NCI-H1417 (cell line): ENCODE results near the gene HOXA10.

Source experiments
- DNase-seq, 3 experiments: peaks; one replicate each; lab custom pipeline; 2025; lab: John Stamatoyannopoulos, UW

The HOXA10 gene

DNA sequence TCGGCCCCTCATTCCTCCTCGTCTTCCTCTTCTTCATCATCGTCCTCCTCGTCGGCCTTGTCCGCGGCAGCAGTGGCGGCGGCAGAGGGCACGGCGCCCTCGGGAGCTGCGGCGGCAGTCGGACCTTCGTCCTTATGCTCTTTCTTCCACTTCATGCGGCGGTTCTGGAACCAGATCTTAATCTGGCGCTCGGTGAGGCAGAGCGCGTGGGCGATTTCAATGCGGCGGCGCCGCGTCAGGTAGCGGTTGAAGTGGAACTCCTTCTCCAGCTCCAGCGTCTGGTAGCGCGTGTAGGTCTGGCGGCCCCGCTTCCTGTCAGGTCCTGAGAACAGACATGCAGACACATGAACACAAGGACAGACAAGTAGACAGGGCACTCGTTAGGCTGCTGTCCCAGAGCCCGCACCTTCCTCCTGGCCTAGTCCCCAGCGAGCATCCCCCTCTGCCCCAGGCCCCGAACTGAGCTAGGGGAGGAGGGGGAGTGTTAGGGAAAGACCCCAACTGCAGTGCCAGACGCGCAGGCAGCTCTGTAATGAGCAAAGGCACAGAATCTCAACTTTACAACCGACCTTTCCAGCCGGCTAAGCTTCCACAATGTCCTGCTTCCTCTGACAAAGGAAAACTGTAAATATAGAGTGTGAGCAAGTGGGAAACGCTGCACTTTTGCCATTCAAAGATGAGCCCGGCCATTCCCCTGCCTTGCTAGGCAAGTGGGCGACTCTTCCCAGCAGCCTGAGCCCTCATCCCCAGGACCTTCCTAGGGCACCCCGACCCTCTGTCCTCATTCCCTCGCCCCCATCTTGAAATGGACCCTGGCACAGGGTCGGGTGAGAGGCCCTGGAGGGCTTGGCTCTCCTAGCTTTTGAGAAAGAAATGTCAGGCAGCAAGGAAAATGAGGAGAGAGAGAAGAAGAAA lies 19.0 kb downstream of the HOXA10 start:
- DNase-seq: no peak

DNA sequence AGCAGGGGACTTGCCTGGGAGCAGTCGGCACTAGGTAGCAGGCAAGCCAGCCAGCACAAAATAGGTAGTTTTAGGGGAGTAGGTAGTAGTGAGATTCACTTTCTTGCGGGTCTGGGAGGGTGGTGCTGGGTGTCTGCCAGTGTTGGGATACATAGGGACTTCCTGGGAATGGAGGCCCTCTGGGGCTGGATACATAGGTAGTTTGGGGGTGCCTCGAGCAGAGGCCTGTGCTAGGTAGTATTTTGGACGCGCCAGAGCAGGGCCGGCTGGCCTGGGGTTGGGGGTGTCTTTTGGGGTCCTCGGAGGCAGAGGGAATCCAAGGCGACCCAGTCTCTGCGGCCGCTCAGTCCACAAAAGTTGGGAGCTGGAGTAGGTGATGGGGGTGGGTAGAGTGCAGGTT lies 19.8 kb downstream of the HOXA10 start:
- DNase-seq: no peak

DNA sequence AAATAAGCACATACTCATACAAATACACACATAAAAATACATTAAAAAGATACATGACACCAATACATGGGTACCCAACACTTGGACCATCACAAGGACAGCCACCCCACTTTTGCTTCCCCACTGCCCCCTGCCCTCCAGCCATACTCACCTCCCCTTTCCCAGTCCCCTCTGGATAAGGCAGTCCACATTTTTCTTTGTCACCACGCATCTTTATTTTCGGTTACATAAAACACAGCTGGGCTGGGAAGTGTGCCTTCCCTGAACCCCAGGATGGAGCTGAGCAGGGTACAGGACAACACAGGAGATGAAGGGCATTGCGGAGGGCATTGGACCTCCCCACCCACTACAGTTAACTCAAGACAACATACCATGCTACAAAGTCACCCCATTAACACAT lies 20.6 kb downstream of the HOXA10 start:
- no peak for DNase-seq

DNA sequence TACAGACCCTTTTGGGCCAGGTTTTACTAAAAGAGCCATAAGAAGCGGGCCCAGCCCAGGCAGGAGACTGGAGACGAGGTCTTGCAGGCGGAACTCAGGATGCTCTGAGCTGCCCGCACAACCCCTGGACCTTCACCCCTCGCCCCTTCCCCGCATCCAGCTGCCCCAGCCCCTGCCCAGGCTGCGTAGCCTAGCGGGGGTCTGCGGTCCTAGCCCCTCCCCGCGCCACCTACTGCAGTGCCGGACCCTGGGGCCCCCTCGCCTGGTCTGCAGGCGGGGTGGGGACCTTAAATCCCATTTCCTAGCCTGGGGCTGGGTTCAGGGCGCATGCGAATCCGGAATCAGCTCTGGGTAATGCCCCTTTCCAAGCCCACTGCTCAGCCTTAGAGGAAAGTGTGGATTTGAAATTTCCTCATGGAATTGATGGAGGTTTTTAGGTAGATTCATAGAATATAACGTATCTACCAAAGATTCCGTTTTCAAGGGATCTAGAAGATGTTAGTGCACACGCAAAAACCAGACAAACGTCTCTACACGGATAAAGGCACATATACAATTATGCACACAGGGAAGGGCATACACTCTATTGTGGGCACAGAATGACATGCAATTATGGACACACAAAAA lies 21.2 kb downstream of the HOXA10 start:
- no peak for DNase-seq

DNA sequence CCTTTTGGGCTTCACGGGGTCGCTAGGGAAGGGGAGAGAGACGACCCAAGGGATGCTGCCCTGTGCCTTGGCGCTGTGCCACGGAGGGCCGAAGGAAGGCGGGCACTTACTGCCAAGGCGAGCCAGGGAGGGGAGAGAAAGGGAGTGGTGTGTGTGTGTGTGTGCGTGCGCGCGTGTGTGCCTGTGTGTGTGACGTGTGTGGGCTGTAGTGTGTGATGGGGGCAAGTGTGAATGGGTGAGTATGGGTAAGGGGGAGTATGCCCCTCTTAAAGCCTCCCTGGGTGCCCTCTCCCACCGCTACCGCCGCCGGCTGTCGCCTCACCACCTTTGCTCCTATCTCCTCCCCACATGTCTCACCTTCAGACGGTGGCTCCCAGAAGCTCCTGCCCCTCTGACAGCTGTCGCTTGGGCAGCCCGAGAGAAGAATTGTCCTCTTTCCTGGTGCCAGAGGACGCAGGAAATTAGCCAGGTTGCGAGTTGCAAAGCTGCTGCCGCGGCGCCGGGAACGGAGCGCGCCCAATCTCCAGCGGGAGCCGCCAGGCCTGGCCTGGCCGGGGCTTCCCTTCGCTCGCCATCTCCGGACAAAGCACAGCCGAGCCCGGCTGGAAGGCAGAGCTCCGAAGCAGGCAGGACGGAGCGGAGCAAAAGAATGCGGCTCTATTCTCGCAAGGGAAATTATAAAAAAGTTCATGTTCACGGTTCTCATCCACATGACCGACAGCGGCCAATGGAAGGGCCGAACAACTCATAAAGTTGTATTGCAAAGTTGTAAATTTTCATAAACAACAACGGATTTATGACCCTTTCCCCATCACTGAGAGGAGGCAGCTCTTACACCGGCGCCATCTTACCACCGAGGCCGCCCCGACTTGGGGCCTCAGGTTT lies 21.9 kb downstream of the HOXA10 start, which contains the start of gene HOXA3:
Gene HOXA3, minus strand, starts transcription at position 653 of the 885 bp plus-strand sequence. CDS start 41,943 bp downstream, outside the sequence.
- peak in 2 of 3 experiments; percentile 51 to 70 for DNase-seq

DNA sequence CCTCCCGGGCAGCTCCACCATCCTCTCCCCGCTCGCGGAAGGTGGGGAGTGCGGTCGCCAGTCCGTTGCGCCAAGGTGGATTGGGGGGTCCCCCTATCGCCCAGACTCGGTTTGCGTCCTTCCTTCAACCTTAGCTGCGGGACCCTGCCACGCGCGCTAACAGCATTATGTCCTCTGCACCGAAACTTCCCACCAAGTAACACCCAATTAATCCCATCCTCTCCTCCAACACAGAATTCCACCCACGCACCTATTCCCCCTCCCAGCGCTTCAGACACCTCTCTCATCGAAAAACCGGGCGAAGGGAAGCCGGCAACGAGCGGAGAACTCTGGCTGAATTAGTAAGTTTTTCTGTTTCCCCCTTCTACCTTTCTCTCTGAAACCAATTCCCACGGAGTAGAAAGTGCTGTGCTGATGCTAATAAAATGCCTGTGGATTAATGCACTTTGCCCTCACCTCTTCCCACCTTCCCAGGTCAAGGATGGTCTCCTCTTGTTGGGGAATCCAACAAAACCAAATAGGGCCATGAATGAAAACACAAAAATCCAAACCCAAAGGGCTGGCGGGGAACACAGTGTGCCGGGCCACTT lies 22.7 kb downstream of the HOXA10 start:
- DNase-seq: no peak

DNA sequence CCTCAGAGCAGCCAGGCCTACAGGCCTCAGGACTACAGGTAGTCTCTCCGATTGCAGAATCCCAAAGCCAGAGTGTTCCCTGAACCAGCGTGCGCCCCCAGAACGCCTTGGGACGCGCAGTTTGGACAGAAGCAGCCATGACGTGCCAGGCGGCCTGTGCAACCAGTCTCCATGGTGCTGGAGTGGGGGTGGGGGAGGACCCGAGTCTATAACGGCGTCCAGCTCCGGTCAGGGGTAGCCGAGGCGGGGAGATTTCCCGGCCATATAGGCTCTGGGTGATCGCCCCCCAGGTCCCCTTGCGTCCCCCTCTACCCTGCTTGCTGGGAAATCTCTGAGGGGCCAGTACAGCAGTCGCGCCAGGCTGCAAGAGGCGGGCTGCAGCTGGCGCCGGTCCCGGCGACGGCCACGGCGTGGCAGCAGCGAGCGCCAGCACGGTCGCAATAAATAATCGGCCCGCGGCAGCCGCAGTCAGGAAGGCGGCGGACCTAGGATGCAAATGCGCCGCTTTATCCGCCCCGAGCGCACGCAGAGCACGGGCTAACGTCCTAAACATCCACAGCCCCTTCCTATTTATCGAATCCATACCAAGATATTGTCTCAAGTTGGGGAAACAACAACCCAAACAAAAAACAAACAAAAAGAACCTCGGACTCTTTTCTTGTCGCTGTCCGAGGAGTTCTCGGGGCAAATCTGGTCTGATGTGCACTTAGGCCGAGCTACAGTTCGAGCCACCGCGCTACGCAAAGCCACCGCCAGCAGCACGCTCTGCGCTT lies 23.4 kb downstream of the HOXA10 start:
- DNase-seq: peak; percentile 90 to 96 (median 95)

DNA sequence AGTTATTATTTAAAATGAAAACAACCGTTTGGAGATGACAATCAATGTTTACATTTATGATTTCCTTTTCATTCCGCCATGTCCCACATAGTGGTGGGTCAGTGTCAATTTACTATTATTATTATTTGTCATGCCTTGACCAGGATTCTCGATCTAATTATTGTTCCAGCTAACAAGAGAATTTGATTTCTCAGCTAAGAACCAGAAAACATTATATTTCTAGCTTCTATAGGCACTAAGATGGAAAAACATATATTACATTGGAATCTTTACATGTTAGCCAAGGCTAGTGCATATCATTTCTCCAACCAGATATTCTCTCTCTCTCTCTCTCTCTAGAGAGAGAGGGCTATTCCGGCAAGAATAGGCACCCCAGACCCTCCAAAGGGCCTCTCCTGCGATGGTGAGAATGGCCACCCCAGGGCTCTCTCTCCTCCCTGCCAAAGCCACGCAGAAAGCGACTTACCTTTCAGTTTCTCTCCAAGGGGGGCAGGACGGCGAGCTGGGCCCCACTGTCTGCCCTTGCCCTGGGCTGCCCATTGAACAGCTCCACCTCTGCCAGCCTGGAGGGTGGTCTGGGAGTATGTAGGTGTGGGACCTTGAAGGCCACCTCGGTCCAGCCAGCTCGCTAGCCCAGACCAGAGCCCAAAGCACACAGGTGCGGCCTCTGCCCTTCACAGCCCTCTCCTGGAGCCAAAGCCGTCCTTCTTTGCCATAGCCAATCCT lies 24.1 kb downstream of the HOXA10 start:
- DNase-seq: peak; percentile 37 to 93 (median 50)

DNA sequence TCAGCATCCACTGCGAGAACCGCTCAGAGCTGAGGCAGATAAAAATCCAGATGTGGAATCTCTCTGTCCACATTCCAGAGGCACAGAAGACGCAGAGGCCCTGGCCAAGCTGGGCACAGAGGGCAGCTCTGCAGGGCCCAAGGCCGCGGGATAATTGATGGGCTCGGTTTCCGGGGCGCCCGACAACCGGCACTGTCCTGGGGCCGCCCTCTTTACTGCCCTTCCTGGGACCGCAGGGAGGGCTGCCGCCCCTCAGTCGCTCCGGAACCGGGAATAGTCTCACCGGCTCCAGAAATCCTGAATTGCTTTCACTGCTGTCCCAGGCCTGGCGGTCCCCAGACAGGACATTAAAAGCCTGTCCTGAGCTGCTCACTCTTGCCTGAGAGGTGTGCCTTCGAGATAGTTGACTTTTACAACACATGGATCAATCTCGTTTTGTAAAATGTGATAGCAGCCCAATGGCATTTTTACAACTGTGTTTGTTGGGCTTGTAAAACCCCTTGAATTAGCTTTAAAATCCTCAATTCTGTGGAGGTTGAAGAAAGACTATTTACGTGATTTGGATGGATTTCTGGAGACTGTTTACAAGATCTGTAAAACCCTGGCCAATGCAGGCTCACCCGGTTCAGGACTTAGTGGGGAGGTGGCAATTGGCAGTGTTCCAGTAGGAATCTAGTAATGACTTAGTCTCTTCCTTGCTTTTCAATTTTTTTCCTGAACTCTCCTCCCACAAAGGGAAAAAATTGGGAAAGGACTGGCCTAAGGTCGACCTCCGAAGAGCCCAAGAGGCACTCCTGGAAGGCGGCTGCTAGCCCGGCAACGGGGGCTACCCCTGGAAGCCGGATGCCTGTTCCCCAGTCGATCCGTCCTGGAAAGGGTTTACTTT lies 25.1 kb downstream of the HOXA10 start:
- peak; percentile 26 to 57 (median 49) for DNase-seq

DNA sequence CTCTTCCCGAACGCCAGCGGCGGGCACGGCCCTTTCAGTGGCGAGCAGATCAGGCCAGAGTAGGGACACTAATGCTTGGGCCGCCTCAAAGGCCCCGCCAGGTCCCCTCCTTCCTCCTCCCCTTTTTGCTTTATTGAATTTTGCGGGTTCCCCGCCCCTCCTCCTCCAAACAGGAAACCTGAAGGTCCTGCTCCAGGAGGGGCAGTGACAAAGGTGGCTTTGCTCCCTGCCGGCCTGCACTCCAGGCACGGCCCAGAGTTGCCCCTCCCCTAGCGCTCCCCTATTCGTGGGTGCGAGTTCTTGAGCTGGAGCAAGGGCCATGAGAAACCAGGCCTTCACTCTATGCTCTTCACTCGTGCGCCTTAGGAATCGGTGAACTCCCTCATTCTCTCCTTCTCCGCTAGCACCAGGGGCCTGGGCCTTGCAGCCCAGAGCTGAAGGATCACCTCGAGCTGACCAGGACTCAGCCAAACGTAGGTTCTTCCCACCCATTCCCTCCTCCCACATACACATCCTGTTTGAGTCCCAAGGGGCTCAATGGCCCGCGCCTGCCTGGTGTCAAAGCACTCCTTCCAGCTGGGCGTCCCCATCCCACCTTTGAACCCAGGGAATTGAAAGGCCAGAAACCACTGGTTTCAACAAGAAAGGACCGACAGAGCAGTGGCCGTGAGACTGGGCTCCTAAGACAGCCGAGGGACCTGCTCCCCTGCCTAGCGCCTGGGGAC lies 25.9 kb downstream of the HOXA10 start:
- peak; percentile 37 to 80 (median 69) for DNase-seq

DNA sequence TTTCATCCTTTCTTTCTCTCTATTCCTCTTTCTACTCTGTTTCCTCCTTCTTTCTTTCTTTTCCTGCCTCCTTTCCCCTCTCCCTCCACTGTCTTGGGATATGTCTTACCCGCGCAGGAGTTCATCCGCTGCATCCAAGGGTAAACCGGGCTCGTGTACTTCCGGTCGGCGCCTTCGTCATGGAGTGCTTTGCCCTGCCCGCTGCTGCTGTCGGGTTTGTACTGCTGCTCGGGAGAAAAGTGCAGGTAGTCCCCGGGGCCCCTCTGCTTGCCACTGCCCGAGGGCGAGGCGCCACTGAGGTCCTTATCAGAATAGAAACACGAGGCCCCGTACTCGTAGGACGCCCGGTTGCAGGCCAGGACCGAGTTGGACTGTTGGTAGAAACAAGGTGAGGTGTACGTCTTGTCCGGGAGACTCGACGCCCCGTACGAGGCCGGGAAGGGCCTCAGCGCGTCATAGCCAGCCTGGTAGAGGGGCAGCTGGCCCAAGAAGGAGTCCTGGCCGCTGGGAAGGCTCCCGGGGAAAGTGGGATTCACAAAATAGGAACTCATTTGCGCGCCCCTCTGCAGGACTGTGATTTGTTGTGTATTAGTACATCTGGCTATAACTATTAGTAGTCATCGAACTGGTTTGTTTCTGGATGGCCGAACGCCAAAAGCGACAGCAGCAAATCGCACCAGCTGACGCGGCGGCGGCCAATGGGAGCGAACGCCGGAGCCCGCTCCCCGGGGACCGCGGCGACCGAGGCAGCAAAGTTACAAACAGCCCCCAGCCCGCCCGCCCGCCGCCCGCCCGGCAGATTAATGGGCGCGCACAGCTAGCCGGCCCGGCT lies 26.7 kb downstream of the HOXA10 start, which contains the start of gene HOXA6:
Gene HOXA6, minus strand, starts transcription at position 576 of the 832 bp plus-strand sequence. Its CDS starts 25 bp downstream, at position 551.
- DNase-seq: peak; percentile 57 to 87 (median 83)

DNA sequence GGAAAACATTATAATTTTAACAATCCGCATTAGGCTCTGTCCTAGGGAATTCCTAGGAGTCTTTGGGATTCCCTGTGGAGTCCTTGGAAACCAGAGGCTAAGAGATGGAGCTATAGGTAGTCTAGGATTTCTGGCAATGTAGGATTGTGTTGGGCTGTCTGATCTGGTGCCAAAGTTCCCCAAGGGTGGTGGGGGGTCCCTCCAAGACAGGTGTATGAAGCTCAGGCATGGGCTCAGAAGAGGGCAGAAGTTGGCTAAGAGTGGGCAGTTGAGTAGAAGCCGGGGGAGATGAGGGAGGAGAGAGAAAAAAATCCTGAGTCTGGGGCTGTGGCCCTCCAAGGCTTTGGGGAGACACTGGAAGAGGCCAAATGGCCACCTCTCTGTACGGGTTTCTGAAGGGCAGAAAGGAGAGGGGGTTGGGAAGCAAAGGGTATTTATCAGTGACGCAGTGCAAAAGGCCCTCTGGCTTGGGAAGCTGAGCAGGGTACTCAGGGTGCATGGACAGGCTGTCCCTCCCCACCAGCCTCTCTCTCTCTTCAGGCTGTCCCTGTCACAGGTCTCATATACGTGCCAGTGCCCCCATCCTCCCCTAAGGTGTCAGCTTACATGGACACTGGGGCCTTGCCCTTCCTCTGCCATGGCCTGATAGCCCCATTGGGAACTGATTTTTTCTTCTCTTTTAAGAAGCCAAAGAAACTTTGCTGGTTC lies 27.5 kb downstream of the HOXA10 start:
- peak in 1 of 3 experiments; percentile 44 for DNase-seq

DNA sequence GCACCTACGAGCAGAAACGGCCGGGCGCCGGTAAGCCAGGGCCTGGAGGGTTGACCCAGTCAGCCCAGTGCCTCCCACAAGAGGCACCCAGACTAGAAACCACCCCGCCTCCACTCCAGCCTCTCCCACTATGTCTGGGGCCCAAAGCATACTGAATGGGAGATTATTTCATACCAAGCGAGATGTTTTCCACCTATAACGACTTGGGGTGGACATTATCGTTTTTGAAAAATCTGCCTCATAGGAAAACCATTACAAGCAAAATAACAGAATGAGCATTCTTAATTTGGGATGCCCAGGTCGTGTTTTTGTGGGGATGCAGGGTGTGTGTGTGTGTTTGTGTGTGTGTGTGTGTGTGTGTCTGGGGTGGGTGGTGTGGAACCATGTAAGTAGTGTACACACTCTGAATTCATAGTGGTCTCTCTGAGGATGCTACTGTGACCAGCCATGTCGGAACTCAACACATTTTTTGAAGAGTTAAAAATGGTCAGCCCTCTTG lies 28.2 kb downstream of the HOXA10 start:
- DNase-seq: no peak

DNA sequence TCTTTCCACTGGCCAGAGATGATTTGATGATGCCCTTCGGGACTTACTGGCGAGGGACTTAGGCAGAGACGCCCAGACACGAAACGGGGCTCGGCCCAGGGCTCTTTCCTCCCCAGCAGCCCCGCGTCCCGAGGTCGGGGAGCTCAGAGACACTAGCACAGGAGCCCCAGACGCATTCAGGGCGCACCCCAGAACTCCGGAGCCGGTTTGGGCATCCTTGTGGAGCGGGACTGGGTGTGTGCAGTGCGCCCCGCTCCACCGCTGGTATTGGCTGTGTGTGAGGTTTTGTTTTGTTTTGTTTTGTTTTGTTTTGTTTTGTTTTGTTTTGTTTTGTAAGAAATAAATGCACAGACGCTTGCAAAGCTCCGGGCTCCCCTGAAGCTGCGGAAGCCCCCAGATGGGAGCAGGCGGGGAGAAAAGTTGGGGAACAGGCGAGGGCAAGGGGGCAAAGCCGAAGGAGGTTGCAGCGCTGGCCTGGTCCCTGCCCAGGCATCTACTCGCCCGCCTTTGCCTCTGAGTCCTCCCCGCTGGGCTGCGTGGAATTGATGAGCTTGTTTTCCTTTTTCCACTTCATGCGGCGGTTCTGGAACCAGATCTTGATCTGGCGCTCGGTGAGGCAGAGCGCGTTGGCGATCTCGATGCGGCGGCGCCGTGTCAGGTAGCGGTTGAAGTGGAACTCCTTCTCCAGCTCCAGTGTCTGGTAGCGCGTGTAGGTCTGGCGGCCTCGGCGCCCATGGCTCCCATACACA lies 28.8 kb downstream of the HOXA10 start:
- DNase-seq: no peak

DNA sequence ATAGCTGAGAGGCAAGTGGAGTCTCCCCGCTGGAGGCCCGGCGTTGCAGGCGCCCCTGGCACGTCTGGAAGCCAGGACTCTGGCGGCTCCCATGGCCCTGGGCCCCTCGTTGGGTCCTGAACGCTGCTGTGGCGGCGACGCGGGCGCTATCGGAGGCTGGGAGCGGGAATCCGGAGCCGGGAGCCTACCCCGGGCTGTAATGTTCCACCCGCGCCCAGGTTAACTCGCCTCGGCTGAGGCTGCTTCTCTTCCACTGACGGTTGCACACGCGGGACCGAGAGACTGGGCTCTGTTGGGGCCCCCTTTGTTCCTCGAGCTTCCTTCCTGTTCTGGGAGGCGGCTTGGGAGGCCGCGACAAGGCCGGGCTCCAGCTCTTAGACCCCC lies 29.3 kb downstream of the HOXA10 start:
- DNase-seq: no peak
